Measurements from ENCODE around the gene TNFRSF18. TPM values are rescaled to one million over a fixed set of nuclear protein-coding genes. Genes with fewer than 3 reads are reported as not detected.

The TNFRSF18 gene
- polyA plus RNA-seq, 1 donor (not counting 4 experiments of a cell fraction or from before 2014, with no cell fraction given), result 0.21 TPM

DNA sequence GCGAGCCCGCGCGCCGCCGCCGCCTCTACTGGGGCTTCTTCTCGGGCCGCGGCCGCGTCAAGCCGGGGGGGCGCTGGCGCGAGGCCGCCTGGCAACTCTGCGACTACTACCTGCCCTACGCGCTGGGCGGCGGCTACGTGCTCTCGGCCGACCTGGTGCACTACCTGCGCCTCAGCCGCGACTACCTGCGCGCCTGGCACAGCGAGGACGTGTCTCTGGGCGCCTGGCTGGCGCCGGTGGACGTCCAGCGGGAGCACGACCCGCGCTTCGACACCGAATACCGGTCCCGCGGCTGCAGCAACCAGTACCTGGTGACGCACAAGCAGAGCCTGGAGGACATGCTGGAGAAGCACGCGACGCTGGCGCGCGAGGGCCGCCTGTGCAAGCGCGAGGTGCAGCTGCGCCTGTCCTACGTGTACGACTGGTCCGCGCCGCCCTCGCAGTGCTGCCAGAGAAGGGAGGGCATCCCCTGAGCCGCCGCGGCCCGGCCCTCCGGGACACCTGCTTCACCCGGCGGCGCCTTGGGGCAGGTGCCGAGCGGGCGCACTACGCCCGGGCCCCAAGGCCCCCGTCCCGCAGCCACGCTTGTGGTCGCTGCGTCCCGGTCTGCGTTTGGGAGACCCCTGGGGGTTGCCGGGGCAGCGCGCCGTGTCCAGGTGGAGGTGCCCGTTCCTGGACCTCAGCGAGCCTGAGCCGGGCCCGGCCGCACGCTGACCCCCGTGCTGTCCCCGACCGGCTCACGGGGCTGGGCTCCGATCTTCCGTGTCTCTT lies 26.6 kb upstream of the TNFRSF18 start:
- no peak overlapping the region for H2AFZ ChIP-seq (ENCODE audit: control insufficient read depth, low read length)
- dilution Hi-C loops (cut with MboI; ENCODE audit: extremely low pct_ligation_motif_present, low sequenced_read_pairs), result no loop called here
- peaks cover 11% of the 10 kb centered on the region for H3K4me1 ChIP-seq (ENCODE audit: control insufficient read depth, extremely low read depth, insufficient read depth, low read length)
- TF ChIP-seq, protein P1, sequence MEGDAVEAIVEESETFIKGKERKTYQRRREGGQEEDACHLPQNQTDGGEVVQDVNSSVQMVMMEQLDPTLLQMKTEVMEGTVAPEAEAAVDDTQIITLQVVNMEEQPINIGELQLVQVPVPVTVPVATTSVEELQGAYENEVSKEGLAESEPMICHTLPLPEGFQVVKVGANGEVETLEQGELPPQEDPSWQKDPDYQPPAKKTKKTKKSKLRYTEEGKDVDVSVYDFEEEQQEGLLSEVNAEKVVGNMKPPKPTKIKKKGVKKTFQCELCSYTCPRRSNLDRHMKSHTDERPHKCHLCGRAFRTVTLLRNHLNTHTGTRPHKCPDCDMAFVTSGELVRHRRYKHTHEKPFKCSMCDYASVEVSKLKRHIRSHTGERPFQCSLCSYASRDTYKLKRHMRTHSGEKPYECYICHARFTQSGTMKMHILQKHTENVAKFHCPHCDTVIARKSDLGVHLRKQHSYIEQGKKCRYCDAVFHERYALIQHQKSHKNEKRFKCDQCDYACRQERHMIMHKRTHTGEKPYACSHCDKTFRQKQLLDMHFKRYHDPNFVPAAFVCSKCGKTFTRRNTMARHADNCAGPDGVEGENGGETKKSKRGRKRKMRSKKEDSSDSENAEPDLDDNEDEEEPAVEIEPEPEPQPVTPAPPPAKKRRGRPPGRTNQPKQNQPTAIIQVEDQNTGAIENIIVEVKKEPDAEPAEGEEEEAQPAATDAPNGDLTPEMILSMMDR (optimal IDR thresholded peaks at IDR 0.05 in 1 of 3, IDR thresholded peaks at IDR 0.05 in 1 of 3, conservative IDR thresholded peaks at IDR 0.05 in 1 of 3; ENCODE audit: extremely low read depth in 1 of 3, insufficient read depth in 2 of 3, low read length in 3 of 3), result no peak
- no peak for TF ChIP-seq EZH2 (IDR thresholded peaks at IDR 0.05; ENCODE audit: low read length)
- peaks cover 4% of the 10 kb centered on the region for H3K9me3 ChIP-seq (ENCODE audit: control insufficient read depth, low read depth, low read length)
- no peaks in the 10 kb centered on the region for H3K9me1 ChIP-seq (ENCODE audit: control insufficient read depth, extremely low read depth, insufficient read depth, low read length)
- DNase-seq (ENCODE audit: low read depth, low spot score), result no peak
- H3K79me2 ChIP-seq (ENCODE audit: control insufficient read depth, insufficient read depth, low read length), result peaks cover 52% of the 10 kb centered on the region
- H3K9ac ChIP-seq (ENCODE audit: control insufficient read depth, extremely low read depth, insufficient read depth, low read length), result no peak overlapping the region
- H3K27ac ChIP-seq (ENCODE audit: control insufficient read depth, insufficient read depth, low read length), result peak overlapping the region; percentile 14
- no peaks in the 10 kb centered on the region for H4K20me1 ChIP-seq (ENCODE audit: control insufficient read depth, extremely low read depth, insufficient read depth, low read length)
- H3K36me3 ChIP-seq (ENCODE audit: control insufficient read depth in 2 of 2, extremely low read depth in 1 of 2, insufficient read depth in 2 of 2, low read length in 2 of 2), result peaks cover 7 to 22% of the 10 kb centered on the region in 2 experiments
- H3K4me3 ChIP-seq (ENCODE audit: control insufficient read depth in 2 of 3, extremely low read depth in 1 of 3, insufficient read depth in 2 of 3, low read depth in 1 of 3, low read length in 3 of 3), result no peak overlapping the region
- H3K27me3 ChIP-seq (ENCODE audit: control insufficient read depth, extremely low read depth, insufficient read depth, low read length), result no peaks in the 10 kb centered on the region
- H3K4me2 ChIP-seq (ENCODE audit: control insufficient read depth, extremely low read depth, insufficient read depth, low read depth, low read length), result peak overlapping the region; percentile 45
- FAIRE-seq, result no peak

DNA sequence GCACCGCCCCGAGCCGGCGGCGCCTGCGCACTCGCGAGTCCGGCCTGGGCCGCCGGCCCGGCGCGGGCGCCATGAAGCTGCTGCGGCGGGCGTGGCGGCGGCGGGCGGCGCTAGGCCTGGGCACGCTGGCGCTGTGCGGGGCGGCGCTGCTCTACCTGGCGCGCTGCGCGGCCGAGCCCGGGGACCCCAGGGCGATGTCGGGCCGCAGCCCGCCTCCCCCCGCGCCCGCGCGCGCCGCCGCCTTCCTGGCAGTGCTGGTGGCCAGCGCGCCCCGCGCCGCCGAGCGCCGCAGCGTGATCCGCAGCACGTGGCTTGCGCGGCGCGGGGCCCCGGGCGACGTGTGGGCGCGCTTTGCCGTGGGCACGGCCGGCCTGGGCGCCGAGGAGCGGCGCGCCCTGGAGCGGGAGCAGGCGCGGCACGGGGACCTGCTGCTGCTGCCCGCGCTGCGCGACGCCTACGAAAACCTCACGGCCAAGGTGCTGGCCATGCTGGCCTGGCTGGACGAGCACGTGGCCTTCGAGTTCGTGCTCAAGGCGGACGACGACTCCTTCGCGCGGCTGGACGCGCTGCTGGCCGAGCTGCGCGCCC lies 25.9 kb upstream of the TNFRSF18 start, which contains the start of gene B3GALT6:
TSS of gene B3GALT6 (plus strand) at position 30 of the 588 bp plus-strand sequence. CDS start at position 72, 42 bp downstream.
- Histone ChIP-seq H4K20me1 (ENCODE audit: control insufficient read depth, extremely low read depth, insufficient read depth, low read length) (no peaks in the 10 kb centered on the region), H3K27ac (ENCODE audit: control insufficient read depth, insufficient read depth, low read length) (peak within 1 kb of the TSS; percentile 79), H3K4me3 (ENCODE audit: control insufficient read depth in 2 of 3, extremely low read depth in 1 of 3, insufficient read depth in 2 of 3, low read depth in 1 of 3, low read length in 3 of 3) (peak within 1 kb of the TSS; percentile 82 to 93 (median 91)), H3K4me1 (ENCODE audit: control insufficient read depth, extremely low read depth, insufficient read depth, low read length) (peaks cover 8% of the 10 kb centered on the region), H3K9me3 (ENCODE audit: control insufficient read depth, low read depth, low read length) (peaks cover 4% of the 10 kb centered on the region), H3K9me1 (ENCODE audit: control insufficient read depth, extremely low read depth, insufficient read depth, low read length) (no peaks in the 10 kb centered on the region), H3K36me3 (ENCODE audit: control insufficient read depth in 2 of 2, extremely low read depth in 1 of 2, insufficient read depth in 2 of 2, low read length in 2 of 2) (peaks cover 10 to 23% of the 10 kb centered on the region in 2 experiments), H3K9ac (ENCODE audit: control insufficient read depth, extremely low read depth, insufficient read depth, low read length) (peak within 1 kb of the TSS; percentile 96), H2AFZ (ENCODE audit: control insufficient read depth, low read length) (peak within 1 kb of the TSS; percentile 68), H3K4me2 (ENCODE audit: control insufficient read depth, extremely low read depth, insufficient read depth, low read depth, low read length) (peak within 1 kb of the TSS; percentile 92), H3K27me3 (ENCODE audit: control insufficient read depth, extremely low read depth, insufficient read depth, low read length) (no peaks in the 10 kb centered on the region), H3K79me2 (ENCODE audit: control insufficient read depth, insufficient read depth, low read length) (peaks cover 59% of the 10 kb centered on the region)
- dilution Hi-C loops (cut with MboI; ENCODE audit: extremely low pct_ligation_motif_present, low sequenced_read_pairs), result no loop called here
- TF ChIP-seq, protein P1 (optimal IDR thresholded peaks at IDR 0.05 in 1 of 3, IDR thresholded peaks at IDR 0.05 in 1 of 3, conservative IDR thresholded peaks at IDR 0.05 in 1 of 3; ENCODE audit: extremely low read depth in 1 of 3, insufficient read depth in 2 of 3, low read length in 3 of 3), result no peak
- no peak for TF ChIP-seq EZH2 (IDR thresholded peaks at IDR 0.05; ENCODE audit: low read length)
- DNase-seq (ENCODE audit: low read depth, low spot score) (no peak), FAIRE-seq (no peak)

Measured in keratinocyte (primary cell).